Neural cell (in vitro differentiated cells): ENCODE data around the gene AK8.

Experiments used
- CTCF ChIP-seq: fragments of 450-650 bp; IDR thresholded peaks from 2 replicates; pipeline ENCODE4 v1.5.1; 2014; ENCODE audit warnings: antibody characterized with exemption, mild to moderate bottlenecking, moderate library complexity; ENCODE audit not compliant: poor library complexity, severe bottlenecking
- RAD21 ChIP-seq: fragments of 450-650 bp; conservative IDR thresholded peaks from 2 replicates; pipeline ENCODE4 v1.6.1; 2014; ENCODE audit warnings: antibody characterized with exemption, mild to moderate bottlenecking, moderate library complexity
- REST ChIP-seq: IDR thresholded peaks from 2 replicates; pipeline ENCODE4 v1.6.1; 2012; ENCODE audit warnings: borderline replicate concordance

- TF ChIP-seq CTCF: no peak
- no peak for TF ChIP-seq REST
- no peak for TF ChIP-seq RAD21
Observed at GRCh38 chr9:132783006-132783405, 95.1 kb downstream of the AK8 start.
